ENCODE measurements around the gene ZNF57. TPM values are rescaled to one million over a fixed set of nuclear protein-coding genes. Genes with fewer than 3 reads are reported as not detected.
A peak's percentile ranks its signal among the peaks of the same experiment; 100 is the strongest.
"Not testable (repeated sequence)": the region's sequence is repeated elsewhere in the genome, so short reads cannot be mapped to it uniquely, and the experiment has no call there.

Gene ZNF57
- total and polyA plus RNA-seq, 2 experiments from 2014 or later: 8.4 to 12.8 TPM

DNA sequence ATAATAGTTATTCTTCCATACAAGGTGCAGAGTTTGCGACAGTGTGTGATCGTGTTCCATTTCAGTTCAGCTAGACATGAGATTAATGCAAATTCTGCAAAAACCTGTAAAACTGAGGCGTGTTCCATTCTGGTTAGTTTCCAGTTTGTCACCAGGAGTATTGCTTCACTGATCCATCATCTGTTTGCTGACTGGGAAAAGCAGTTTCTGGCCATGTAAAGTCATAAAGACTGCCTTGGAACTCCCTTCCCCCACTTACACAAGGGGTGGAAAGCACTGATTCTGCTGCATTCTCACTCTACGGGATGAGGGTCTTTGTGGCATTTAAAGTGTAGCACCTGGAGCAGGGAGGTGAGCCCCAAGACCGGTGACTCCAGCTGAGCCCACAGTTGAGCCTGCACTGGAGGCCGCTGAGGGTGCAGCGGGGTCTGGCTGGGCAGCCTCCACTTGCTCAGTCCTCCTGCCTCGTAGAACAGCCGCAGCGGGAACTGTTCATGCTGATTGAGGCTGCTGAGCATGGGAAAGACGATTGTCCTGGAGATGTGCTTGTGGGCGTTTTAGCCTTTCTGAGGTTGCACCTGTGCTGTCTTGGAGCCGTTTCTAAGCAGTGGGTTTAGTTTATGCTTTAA is 2.0 kb downstream of the ZNF57 start:
- WGBS (ENCODE audit: low lambda C conversion rate, missing lambda C conversion rate): 82% methylated on average over 13 of the region's 13 CpGs
- TF ChIP-seq EZH2phosphoT487 (IDR thresholded peaks at IDR 0.05; ENCODE audit: low read depth, severe bottlenecking, unreplicated experiment) (no peak), EZH2 (IDR thresholded peaks at IDR 0.05; ENCODE audit: borderline replicate concordance) (no peak)
- TF ChIP-seq, protein P1, sequence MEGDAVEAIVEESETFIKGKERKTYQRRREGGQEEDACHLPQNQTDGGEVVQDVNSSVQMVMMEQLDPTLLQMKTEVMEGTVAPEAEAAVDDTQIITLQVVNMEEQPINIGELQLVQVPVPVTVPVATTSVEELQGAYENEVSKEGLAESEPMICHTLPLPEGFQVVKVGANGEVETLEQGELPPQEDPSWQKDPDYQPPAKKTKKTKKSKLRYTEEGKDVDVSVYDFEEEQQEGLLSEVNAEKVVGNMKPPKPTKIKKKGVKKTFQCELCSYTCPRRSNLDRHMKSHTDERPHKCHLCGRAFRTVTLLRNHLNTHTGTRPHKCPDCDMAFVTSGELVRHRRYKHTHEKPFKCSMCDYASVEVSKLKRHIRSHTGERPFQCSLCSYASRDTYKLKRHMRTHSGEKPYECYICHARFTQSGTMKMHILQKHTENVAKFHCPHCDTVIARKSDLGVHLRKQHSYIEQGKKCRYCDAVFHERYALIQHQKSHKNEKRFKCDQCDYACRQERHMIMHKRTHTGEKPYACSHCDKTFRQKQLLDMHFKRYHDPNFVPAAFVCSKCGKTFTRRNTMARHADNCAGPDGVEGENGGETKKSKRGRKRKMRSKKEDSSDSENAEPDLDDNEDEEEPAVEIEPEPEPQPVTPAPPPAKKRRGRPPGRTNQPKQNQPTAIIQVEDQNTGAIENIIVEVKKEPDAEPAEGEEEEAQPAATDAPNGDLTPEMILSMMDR (IDR thresholded peaks at IDR 0.05; ENCODE audit: poor library complexity): no peak
- no peaks in the 10 kb centered on the region for H3K36me3 ChIP-seq (replicated peaks; ENCODE audit: insufficient read depth, low read depth)
- H2AFZ ChIP-seq: no peak overlapping the region
- H3K9me3 ChIP-seq (ENCODE audit: low read depth): no peaks in the 10 kb centered on the region
- H4K20me1 ChIP-seq (ENCODE audit: insufficient read depth, poor library complexity, severe bottlenecking): no peaks in the 10 kb centered on the region
- peaks cover 16% of the 10 kb centered on the region for H3K4me1 ChIP-seq (ENCODE audit: insufficient read depth)
- peak; percentile 47 for DNase-seq (ENCODE audit: low spot score)
- peaks cover 47% of the 10 kb centered on the region for H3K79me2 ChIP-seq
- H3K4me3 ChIP-seq: no peak overlapping the region
- H3K27ac ChIP-seq: peak overlapping the region; percentile 91
- H3K27me3 ChIP-seq: no peaks in the 10 kb centered on the region
- no peaks in the 10 kb centered on the region for H3K9me2 ChIP-seq (replicated peaks; ENCODE audit: insufficient read depth)
- peak overlapping the region; percentile 86 for H3K4me2 ChIP-seq

DNA sequence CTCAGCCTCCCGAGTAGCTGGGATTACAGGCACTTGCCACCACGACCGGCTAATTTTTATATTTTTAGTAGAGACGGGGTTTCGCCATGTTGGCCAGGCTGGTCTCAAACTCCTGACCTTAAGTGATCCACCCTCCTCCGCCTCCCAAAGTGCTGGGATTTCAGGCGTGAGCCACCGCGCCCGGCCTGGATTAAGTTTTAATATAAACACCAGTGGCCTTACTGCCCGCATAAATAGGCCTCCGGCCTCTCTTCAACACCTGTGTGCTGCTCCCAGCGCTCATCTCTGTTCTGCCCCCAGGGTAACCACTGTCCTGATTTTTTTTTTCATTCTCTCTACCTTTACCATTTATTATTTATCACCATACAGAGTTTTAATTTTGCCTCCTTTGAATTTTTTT is 2.6 kb downstream of the ZNF57 start:
- H2AFZ ChIP-seq; H3K9me3 ChIP-seq (ENCODE audit: low read depth); DNase-seq (ENCODE audit: low spot score); H3K4me3 ChIP-seq; H3K27me3 ChIP-seq; H3K36me3 ChIP-seq (replicated peaks; ENCODE audit: insufficient read depth, low read depth); H3K9me2 ChIP-seq (replicated peaks; ENCODE audit: insufficient read depth); H4K20me1 ChIP-seq (ENCODE audit: insufficient read depth, poor library complexity, severe bottlenecking): not testable (repeated sequence)
- Histone ChIP-seq H3K27ac (peak overlapping the region; percentile 91), H3K4me2 (peak overlapping the region; percentile 86), H3K79me2 (peaks cover 49% of the 10 kb centered on the region), H3K4me1 (ENCODE audit: insufficient read depth) (peaks cover 16% of the 10 kb centered on the region)
- 95% methylated on average over 13 of the region's 13 CpGs for WGBS (ENCODE audit: low lambda C conversion rate, missing lambda C conversion rate)

DNA sequence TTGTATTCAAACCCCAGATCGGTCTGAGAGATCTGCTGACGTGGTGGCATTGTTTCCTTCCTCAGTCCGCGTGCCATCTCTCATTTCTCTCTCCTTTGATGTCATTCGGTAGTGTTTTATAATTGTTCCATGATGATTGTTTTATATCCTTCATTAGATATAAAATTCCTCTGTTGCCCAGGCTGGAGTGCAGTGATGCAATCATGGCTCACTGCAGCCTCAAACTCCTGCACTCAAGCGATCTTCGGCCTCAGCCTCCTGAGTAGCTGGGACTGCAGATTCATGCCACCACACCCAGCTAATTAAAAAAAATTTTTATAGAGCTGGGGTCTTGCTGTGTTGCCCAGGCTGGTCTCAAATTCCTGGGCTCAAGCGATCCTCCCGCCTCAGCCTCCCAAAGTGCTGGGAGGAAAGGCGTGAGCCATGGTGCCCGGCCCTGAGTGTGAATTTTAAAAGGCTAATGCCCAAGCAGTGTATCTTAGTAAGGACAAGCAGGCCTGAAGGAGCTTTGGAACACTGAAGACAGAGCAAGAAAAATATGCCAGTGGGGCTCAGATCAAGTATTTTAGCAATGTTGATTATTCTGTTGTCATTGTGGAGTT is 5.3 kb downstream of the ZNF57 start:
- H2AFZ ChIP-seq: no peak overlapping the region
- no peaks in the 10 kb centered on the region for H3K36me3 ChIP-seq (replicated peaks; ENCODE audit: insufficient read depth, low read depth)
- no peaks in the 10 kb centered on the region for H3K9me3 ChIP-seq (ENCODE audit: low read depth)
- no peak for TF ChIP-seq EZH2 (IDR thresholded peaks at IDR 0.05; ENCODE audit: borderline replicate concordance)
- no peak for TF ChIP-seq EZH2phosphoT487 (IDR thresholded peaks at IDR 0.05; ENCODE audit: low read depth, severe bottlenecking, unreplicated experiment)
- TF ChIP-seq, protein P1 (IDR thresholded peaks at IDR 0.05; ENCODE audit: poor library complexity): no peak
- H3K27ac ChIP-seq: no peak overlapping the region
- no peak overlapping the region for H3K4me2 ChIP-seq
- H4K20me1 ChIP-seq (ENCODE audit: insufficient read depth, poor library complexity, severe bottlenecking): no peaks in the 10 kb centered on the region
- no peaks in the 10 kb centered on the region for H3K27me3 ChIP-seq
- no peaks in the 10 kb centered on the region for H3K9me2 ChIP-seq (replicated peaks; ENCODE audit: insufficient read depth)
- DNase-seq (ENCODE audit: low spot score): no peak
- WGBS (ENCODE audit: low lambda C conversion rate, missing lambda C conversion rate): 94% methylated on average over 11 of the region's 11 CpGs
- no peak overlapping the region for H3K4me3 ChIP-seq
- peaks cover 52% of the 10 kb centered on the region for H3K79me2 ChIP-seq
- H3K4me1 ChIP-seq (ENCODE audit: insufficient read depth): peaks cover 16% of the 10 kb centered on the region

DNA sequence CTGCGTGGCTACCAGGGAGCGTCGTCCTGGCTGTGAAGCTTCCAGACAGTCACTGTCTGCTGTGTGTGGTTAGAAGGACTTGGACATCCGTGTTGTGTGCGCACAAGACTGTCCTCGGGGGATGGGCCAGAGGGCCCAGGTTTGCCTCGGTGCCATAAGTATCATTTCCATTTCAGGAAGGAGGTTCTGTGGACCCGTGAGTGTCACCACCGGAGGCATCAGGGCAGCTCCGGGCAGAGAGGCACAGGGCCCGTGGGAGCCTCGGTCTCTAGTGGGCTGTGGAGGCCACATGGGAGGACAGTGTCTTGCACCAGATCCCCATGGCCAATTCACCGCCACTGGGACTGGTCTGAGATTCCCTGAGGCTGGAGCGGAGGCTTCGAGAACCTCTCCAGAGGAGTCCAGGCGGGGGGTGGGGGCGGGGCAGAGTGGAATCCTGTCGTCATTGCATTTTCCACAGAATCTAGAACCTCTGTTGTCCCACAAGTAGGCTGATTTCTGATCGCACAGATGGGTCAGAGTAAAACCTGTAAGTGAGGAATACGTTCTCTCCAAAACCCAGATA is 6.0 kb downstream of the ZNF57 start:
- H3K4me2 ChIP-seq: no peak overlapping the region
- H3K4me1 ChIP-seq (ENCODE audit: insufficient read depth): peaks cover 12% of the 10 kb centered on the region
- whole genome bisulfite sequencing (ENCODE audit: low lambda C conversion rate, missing lambda C conversion rate): 95% methylated on average over 20 of the region's 20 CpGs
- no peaks in the 10 kb centered on the region for H4K20me1 ChIP-seq (ENCODE audit: insufficient read depth, poor library complexity, severe bottlenecking)
- no peak overlapping the region for H3K27ac ChIP-seq
- H3K9me3 ChIP-seq (ENCODE audit: low read depth): no peaks in the 10 kb centered on the region
- H3K4me3 ChIP-seq: no peak overlapping the region
- no peak overlapping the region for H2AFZ ChIP-seq
- H3K36me3 ChIP-seq (replicated peaks; ENCODE audit: insufficient read depth, low read depth): no peaks in the 10 kb centered on the region
- peaks cover 53% of the 10 kb centered on the region for H3K79me2 ChIP-seq
- H3K27me3 ChIP-seq: no peaks in the 10 kb centered on the region
- TF ChIP-seq EZH2 (IDR thresholded peaks at IDR 0.05; ENCODE audit: borderline replicate concordance) (no peak), EZH2phosphoT487 (IDR thresholded peaks at IDR 0.05; ENCODE audit: low read depth, severe bottlenecking, unreplicated experiment) (no peak)
- TF ChIP-seq, protein P1 (IDR thresholded peaks at IDR 0.05; ENCODE audit: poor library complexity): no peak
- no peaks in the 10 kb centered on the region for H3K9me2 ChIP-seq (replicated peaks; ENCODE audit: insufficient read depth)
- DNase-seq (ENCODE audit: low spot score): no peak
